HepG2 (cell line): ENCODE measurements around the gene MYPN. TPM values are rescaled to one million over a fixed set of nuclear protein-coding genes. Genes with fewer than 3 reads are reported as not detected.

Source experiments
- ARID5B ChIP-seq: IDR thresholded peaks from 2 replicates; pipeline ENCODE4 v1.4.0; 2020; ENCODE audit warnings: mild to moderate bottlenecking, missing genetic modification reagents
- MIER2 ChIP-seq: IDR thresholded peaks from 2 replicates; pipeline ENCODE4 v1.6.1; 2016; ENCODE audit warnings: missing biosample characterization, missing genetic modification reagents
- NFIC ChIP-seq: IDR thresholded peaks from 2 replicates; pipeline ENCODE4 v1.6.1; 2012; ENCODE audit warnings: mild to moderate bottlenecking, low read length, inconsistent platforms
- TFE3 ChIP-seq: IDR thresholded peaks from 2 replicates; pipeline ENCODE4 v1.6.1; 2016
- ZBED4 ChIP-seq: sonication (generic); formaldehyde crosslinking; IDR thresholded peaks from 2 replicates; pipeline ENCODE4 v1.4.0; 2020; ENCODE audit warnings: missing genetic modification reagents, borderline replicate concordance
- ZBTB20 ChIP-seq: sonication (generic); formaldehyde crosslinking; IDR thresholded peaks from 2 replicates; pipeline ENCODE4 v1.8.1; 2023; ENCODE audit warnings: missing genetic modification reagents, low read depth, mild to moderate bottlenecking, borderline replicate concordance
- ZEB1 ChIP-seq: IDR thresholded peaks from 2 replicates; pipeline ENCODE4 v1.6.1; 2012; ENCODE audit warnings: mild to moderate bottlenecking, low read depth, inconsistent platforms; ENCODE audit not compliant: insufficient replicate concordance
- ZNF143 ChIP-seq: sonication (generic); formaldehyde crosslinking; IDR thresholded peaks from 2 replicates; pipeline ENCODE4 v1.4.0; 2020; ENCODE audit warnings: missing genetic modification reagents
- ZNF570 ChIP-seq: sonication (generic); formaldehyde crosslinking; IDR thresholded peaks from 2 replicates; pipeline ENCODE4 v1.4.0; 2020; ENCODE audit warnings: mild to moderate bottlenecking, missing genetic modification reagents, borderline replicate concordance
- ZNF7 ChIP-seq: IDR thresholded peaks from 2 replicates; pipeline ENCODE4 v1.6.1; 2016; ENCODE audit warnings: missing biosample characterization, missing genetic modification reagents
- polyA plus RNA-seq, 8 experiments: library from polyadenylated mRNA; depleted of rRNA in 3 of 8; stranded (reverse) in 7 of 8; unstranded in 1 of 8; fragments of >200 nt; fragmentation: Illumina TruSeq in 4 of 8; extraction: Trizol in 4 of 8; gene quantifications; 2 replicates each; pipeline versions ENCODE4 v1.2.1 to v1.2.3, GENCODE V29; 2011 to 2016; ENCODE audit warnings: low read depth in 4 of 8, missing spikeins in 1 of 8, mixed read lengths in 1 of 8; ENCODE audit not compliant: insufficient read depth in 1 of 8
- total RNA-seq, 5 experiments: library from RNA; depleted of rRNA; stranded (reverse); fragments of >200 nt; fragmentation: Illumina TruSeq; extraction: Trizol; gene quantifications; 2 replicates each; pipeline ENCODE4 v1.2.3, GENCODE V29; 2016; ENCODE audit warnings: low read depth in 1 of 5

Gene MYPN
- total and polyA plus RNA-seq, 2 of the 13 experiments (the other 11 are each of a cell fraction or from before 2014, with no cell fraction given): not detected

GRCh38 chr10:68153473-68154210, 44.4 kb downstream of the MYPN start (continued):
- no peak for TF ChIP-seq ZNF143 (CRISPR knock-in tag)
- TF ChIP-seq ZEB1: no peak
- TF ChIP-seq ARID5B (CRISPR knock-in tag): peak; percentile 63
- no peak for TF ChIP-seq ZBED4 (CRISPR knock-in tag)
- TF ChIP-seq ZBTB20 (CRISPR knock-in tag): peak; percentile 22; the same call in 1 of the 2 replicates
- no peak for TF ChIP-seq ZNF7 (CRISPR knock-in tag)
- no peak for TF ChIP-seq ZNF570
- peak; percentile 54; the same call in 1 of the 2 replicates for TF ChIP-seq TFE3 (CRISPR knock-in tag)
- peak; percentile 40; the same call in 1 of the 2 replicates for TF ChIP-seq NFIC
- no peak for TF ChIP-seq MIER2 (CRISPR knock-in tag)
